Measurements from ENCODE around the gene SKIDA1.
A peak's percentile ranks its signal among the peaks of the same experiment; 100 is the strongest.

Gene SKIDA1

GRCh38 chr10:21501731-21502347 is 23.6 kb downstream of the SKIDA1 start:
- no peak for DNase-seq (ENCODE audit: low read depth in 2 of 2)

GRCh38 chr10:21501091-21501490 is 24.4 kb downstream of the SKIDA1 start:
- DNase-seq (ENCODE audit: low read depth in 2 of 2) = no peak

GRCh38 chr10:21500578-21500910 is 24.9 kb downstream of the SKIDA1 start:
- no peak for DNase-seq (ENCODE audit: low read depth in 2 of 2)

- no peak for DNase-seq (ENCODE audit: low read depth in 2 of 2)
Measured at GRCh38 chr10:21499701-21500577, 25.5 kb downstream of the SKIDA1 start.

GRCh38 chr10:21498986-21499385 is 26.5 kb downstream of the SKIDA1 start:
- no peak for DNase-seq (ENCODE audit: low read depth in 2 of 2)

- DNase-seq (ENCODE audit: low read depth in 2 of 2) = no peak
Measured at GRCh38 chr10:21498377-21498776, 27.1 kb downstream of the SKIDA1 start.

GRCh38 chr10:21497177-21497807 is 28.2 kb downstream of the SKIDA1 start:
- DNase-seq (ENCODE audit: low read depth in 2 of 2) = no peak

- no peak for DNase-seq (ENCODE audit: low read depth in 2 of 2)
Measured at GRCh38 chr10:21496343-21497176, 28.9 kb downstream of the SKIDA1 start.

- DNase-seq (ENCODE audit: low read depth in 2 of 2) = peak; percentile 55 to 62
Measured at GRCh38 chr10:21495752-21496342, 29.6 kb downstream of the SKIDA1 start.

- DNase-seq (ENCODE audit: low read depth in 2 of 2) = no peak
Measured at GRCh38 chr10:21495002-21495751, 30.3 kb downstream of the SKIDA1 start.

- no peak for DNase-seq (ENCODE audit: low read depth in 2 of 2)
Measured at GRCh38 chr10:21494191-21495001, 31.1 kb downstream of the SKIDA1 start.

GRCh38 chr10:21493784-21494183 is 31.7 kb downstream of the SKIDA1 start:
- DNase-seq (ENCODE audit: low read depth in 2 of 2) = no peak

- no peak for DNase-seq (ENCODE audit: low read depth in 2 of 2)
Measured at GRCh38 chr10:21492421-21492820, 33.1 kb downstream of the SKIDA1 start.

GRCh38 chr10:21490711-21491105 is 34.8 kb downstream of the SKIDA1 start:
- no peak for DNase-seq (ENCODE audit: low read depth in 2 of 2)

- DNase-seq (ENCODE audit: low read depth in 2 of 2) = no peak
Measured at GRCh38 chr10:21490028-21490710, 35.3 kb downstream of the SKIDA1 start.

- no peak for DNase-seq (ENCODE audit: low read depth in 2 of 2)
Measured at GRCh38 chr10:21488957-21489446, 36.5 kb downstream of the SKIDA1 start.

GRCh38 chr10:21488246-21488956 is 37.1 kb downstream of the SKIDA1 start:
- no peak for DNase-seq (ENCODE audit: low read depth in 2 of 2)

GRCh38 chr10:21487416-21488180 is 37.9 kb downstream of the SKIDA1 start:
- no peak for DNase-seq (ENCODE audit: low read depth in 2 of 2)

All from fibroblast of skin of left biceps (primary cell).